ENCODE data around the gene CMIP. TPM values are rescaled to one million over a fixed set of nuclear protein-coding genes. Genes with fewer than 3 reads are reported as not detected.
A peak's percentile ranks its signal among the peaks of the same experiment; 100 is the strongest.

Gene CMIP
- total RNA-seq, 1 experiment from 2014 or later = 25.7 TPM

- Histone ChIP-seq H3K9me3 (ENCODE audit: low read length) (no peaks in the 10 kb centered on the region), H3K9me2 (replicated peaks; ENCODE audit: low read length) (no peaks in the 10 kb centered on the region), H3K36me3 (ENCODE audit: low read depth, low read length) (no peaks in the 10 kb centered on the region), H3K9ac (ENCODE audit: low read length) (no peak overlapping the region), H2AFZ (ENCODE audit: low read length) (peak overlapping the region; percentile 57), H3F3A (ENCODE audit: low read length, unreplicated experiment) (no peaks in the 10 kb centered on the region), H3K79me2 (ENCODE audit: low read length) (no peaks in the 10 kb centered on the region), H4K20me1 (ENCODE audit: low read length) (no peaks in the 10 kb centered on the region), H3K4me2 (ENCODE audit: low read length) (peak overlapping the region; percentile 77), H3K4me1 (ENCODE audit: insufficient read depth, low read length) (peaks cover 5% of the 10 kb centered on the region; the same call in 1 of the 2 replicates), H3K4me3 (ENCODE audit: low read length) (peak overlapping the region; percentile 54; the same call in 1 of the 2 replicates), H3K27ac (ENCODE audit: low read length) (no peak overlapping the region), H3K27me3 (ENCODE audit: low read length) (no peaks in the 10 kb centered on the region)
- no TSS peak for BruUV-seq (replicated peaks)
- POLR2A ChIA-PET (ENCODE audit: unreplicated experiment) = no interaction called here
- intact Hi-C loops (cut with micrococcal nuclease) = loop anchor here (1.0 to 5.0 kb wide), 3 partner anchors 476 to 701 kb away; partner anchors contain the start of gene ATMIN
- no peak for TF ChIP-seq EZH2phosphoT487 (IDR thresholded peaks at IDR 0.05; ENCODE audit: borderline replicate concordance, low read length)
- no peak for TF ChIP-seq EZH2 (IDR thresholded peaks at IDR 0.05; ENCODE audit: low read length, unreplicated experiment)
- peak; percentile 78 for TF ChIP-seq CTCF (conservative IDR thresholded peaks at IDR 0.05; ENCODE audit: low read depth, low read length)
- ATAC-seq (peak; percentile 96), DNase-seq (peak; percentile 86)
- CTCF ChIA-PET = no interaction called here
These were observed 293.4 kb downstream of the CMIP start for GRCh38 chr16:81737885-81738536.

- Histone ChIP-seq H3K4me3 (ENCODE audit: low read length) (no peak overlapping the region), H3K9me2 (replicated peaks; ENCODE audit: low read length) (no peaks in the 10 kb centered on the region), H3K27ac (ENCODE audit: low read length) (no peak overlapping the region), H3K4me1 (ENCODE audit: insufficient read depth, low read length) (peaks cover 5% of the 10 kb centered on the region; the same call in 1 of the 2 replicates), H3K9ac (ENCODE audit: low read length) (no peak overlapping the region), H4K20me1 (ENCODE audit: low read length) (no peaks in the 10 kb centered on the region), H3K4me2 (ENCODE audit: low read length) (no peak overlapping the region), H3F3A (ENCODE audit: low read length, unreplicated experiment) (no peaks in the 10 kb centered on the region), H3K79me2 (ENCODE audit: low read length) (no peaks in the 10 kb centered on the region), H3K27me3 (ENCODE audit: low read length) (no peaks in the 10 kb centered on the region), H3K36me3 (ENCODE audit: low read depth, low read length) (no peaks in the 10 kb centered on the region), H2AFZ (ENCODE audit: low read length) (no peak overlapping the region), H3K9me3 (ENCODE audit: low read length) (no peaks in the 10 kb centered on the region)
- no peak for DNase-seq
- ChIA-PET CTCF (no interaction called here), POLR2A (ENCODE audit: unreplicated experiment) (no interaction called here)
- intact Hi-C loops (cut with micrococcal nuclease) = loop anchor here (1.0 to 5.0 kb wide), 3 partner anchors 477 to 702 kb away; partner anchors contain the start of gene ATMIN
- ATAC-seq = no peak
- no TSS peak for BruUV-seq (replicated peaks)
- TF ChIP-seq EZH2phosphoT487 (IDR thresholded peaks at IDR 0.05; ENCODE audit: borderline replicate concordance, low read length) (no peak), EZH2 (IDR thresholded peaks at IDR 0.05; ENCODE audit: low read length, unreplicated experiment) (no peak), CTCF (conservative IDR thresholded peaks at IDR 0.05; ENCODE audit: low read depth, low read length) (no peak)
These were observed 294.3 kb downstream of the CMIP start for GRCh38 chr16:81738783-81739496.
